Left lung (tissue), 10 donors: ENCODE results near the gene CNTRL. TPM values are rescaled to one million over a fixed set of nuclear protein-coding genes. Genes with fewer than 3 reads are reported as not detected.
"Not testable (repeated sequence)": the region's sequence is repeated elsewhere in the genome, so short reads cannot be mapped to it uniquely, and the experiment has no call there.

Experiments used
- ATAC-seq: fragments of 200-7000 bp; cut with Tn5 transposase; one replicate; pipeline ENCODE4 v1.9.1; 2020; ENCODE audit warnings: moderate library complexity
- DNase-seq, 4 donors: peaks; one replicate each; pipeline ENCODE4 v3.0.0-alpha.2; 2013 to 2020
- H3K27ac ChIP-seq, 2 donors: fragments of 200-600 bp; sonication (generic) in 1 of 2; one replicate each; pipeline versions ENCODE4 v1.5.0 to v1.8.0; 2020 to 2021
- H3K27me3 ChIP-seq, 2 donors: fragments of 200-600 bp; sonication (generic) in 1 of 2; one replicate each; pipeline versions ENCODE4 v1.5.0 to v1.8.0; 2020 to 2021
- H3K36me3 ChIP-seq, 2 donors: fragments of 200-600 bp; sonication (generic) in 1 of 2; one replicate each; pipeline versions ENCODE4 v1.5.0 to v1.8.0; 2020 to 2021
- H3K4me1 ChIP-seq, 2 donors: fragments of 200-600 bp; one replicate each; pipeline ENCODE4 v1.8.0; 2021
- H3K4me3 ChIP-seq, 2 donors: fragments of 200-600 bp; sonication (generic) in 1 of 2; one replicate each; pipeline versions ENCODE4 v1.5.0 to v1.8.0; 2020 to 2021; ENCODE audit warnings: mild to moderate bottlenecking in 1 of 2
- H3K9me3 ChIP-seq, 2 donors: fragments of 200-600 bp; sonication (generic) in 1 of 2; one replicate each; pipeline versions ENCODE4 v1.5.0 to v1.8.0; 2020 to 2021
- CTCF ChIP-seq, 2 donors: fragments of 200-600 bp; sonication (generic) in 1 of 2; IDR thresholded peaks; one replicate each; pipeline versions ENCODE4 v1.5.0 to v1.8.0; 2021; ENCODE audit warnings: antibody characterized with exemption in 2 of 2
- intact Hi-C, 2 donors: fragments of 100-400 bp; cut with DNase I; formaldehyde crosslinking; loops; one replicate each; pipeline versions ENCODE4 v1.11.2 to v1.14.2; 2022
- polyA plus RNA-seq, 6 donors: library from polyadenylated mRNA; unstranded; fragments of 120-200 nt; gene quantifications; one replicate each; pipeline ENCODE4 v1.2.1, GENCODE V29; 2013; ENCODE audit not compliant: insufficient read length in 6 of 6
- total RNA-seq, 2 donors: library from RNA; stranded (reverse); fragmentation: NEBNext Ultra II Directional; extraction: Animal tissue kit (Norgen Biotek cat#: 25700); gene quantifications; one replicate each; pipeline ENCODE4 v1.2.1, GENCODE V29; 2021
- donor health status: DM: no; HTN: yes; CAD: no.
- donor health status: DM: no; HTN: no; CAD: no.

Gene CNTRL
- total and polyA plus RNA-seq, 8 donors, result 13.6 to 67.6 (median 51.6) TPM

DNA sequence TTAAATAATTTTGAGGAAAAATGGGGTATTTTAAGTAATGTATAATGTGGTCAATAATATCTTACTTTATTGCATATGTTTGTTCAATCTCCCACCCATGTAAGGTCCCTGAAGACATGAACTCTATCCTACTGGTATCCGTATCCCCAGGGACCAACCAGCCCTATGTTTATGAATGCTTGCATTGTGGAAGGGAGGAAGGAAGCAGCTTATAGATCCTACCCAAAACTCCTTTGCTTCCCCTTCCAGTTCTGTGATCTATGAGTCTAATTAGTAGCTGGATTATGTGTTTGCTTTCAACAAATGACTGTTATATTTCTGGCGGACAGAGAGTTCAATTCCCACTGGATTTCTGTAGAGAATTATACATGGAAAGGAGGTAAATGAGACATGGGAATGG, 45.6 kb downstream of the CNTRL start:
- DNase-seq (no peak), ATAC-seq (no peak)
- no peak for TF ChIP-seq CTCF (IDR thresholded peaks at IDR 0.05)
- Histone ChIP-seq H3K27me3 (no peaks in the 10 kb centered on the region), H3K36me3 (peaks cover 0 to 4% of the 10 kb centered on the region in 2 donors), H3K27ac (no peak overlapping the region), H3K4me3 (no peak overlapping the region), H3K9me3 (no peaks in the 10 kb centered on the region), H3K4me1 (peaks cover 0 to 26% of the 10 kb centered on the region in 2 donors)
- intact Hi-C loops, result no loop called here

DNA sequence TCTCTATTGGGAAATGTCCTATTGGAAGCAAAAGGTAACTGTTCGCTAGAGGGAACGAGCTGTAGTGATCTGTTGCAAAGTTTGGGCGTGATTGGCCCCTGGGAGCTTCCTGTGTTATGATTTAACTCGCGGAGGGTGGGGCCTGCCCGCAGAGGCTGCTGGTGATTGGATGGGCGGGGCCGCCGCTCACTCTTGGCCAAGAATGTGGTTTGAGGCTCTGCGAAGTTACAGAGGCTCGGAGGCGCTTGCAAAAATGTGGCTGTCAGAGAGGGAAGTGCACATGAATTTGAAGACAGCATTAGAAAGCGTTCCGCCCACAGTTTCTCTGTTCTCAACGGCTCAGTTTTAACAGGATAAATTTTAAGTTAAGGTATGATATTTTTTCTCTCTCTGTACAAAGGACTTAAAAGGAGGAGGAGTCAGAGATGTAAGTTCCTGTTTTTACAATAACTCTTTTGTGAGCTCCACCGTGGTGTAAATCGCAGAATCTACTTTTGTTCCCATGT, 46.9 kb downstream of the CNTRL start:
- intact Hi-C loops, result no loop called here
- H3K9me3 ChIP-seq, result no peaks in the 10 kb centered on the region
- DNase-seq (peak; percentile 92 to 98 (median 98)), ATAC-seq (peak; percentile 100)
- peak overlapping the region; percentile 25 to 36 for H3K4me3 ChIP-seq
- H3K27ac ChIP-seq, result peak overlapping the region; percentile 77 to 83
- peaks cover 0 to 9% of the 10 kb centered on the region in 2 donors for H3K36me3 ChIP-seq
- peak; percentile 17 to 47 for TF ChIP-seq CTCF (IDR thresholded peaks at IDR 0.05)
- no peaks in the 10 kb centered on the region for H3K27me3 ChIP-seq
- peaks cover 0 to 25% of the 10 kb centered on the region in 2 donors for H3K4me1 ChIP-seq

DNA sequence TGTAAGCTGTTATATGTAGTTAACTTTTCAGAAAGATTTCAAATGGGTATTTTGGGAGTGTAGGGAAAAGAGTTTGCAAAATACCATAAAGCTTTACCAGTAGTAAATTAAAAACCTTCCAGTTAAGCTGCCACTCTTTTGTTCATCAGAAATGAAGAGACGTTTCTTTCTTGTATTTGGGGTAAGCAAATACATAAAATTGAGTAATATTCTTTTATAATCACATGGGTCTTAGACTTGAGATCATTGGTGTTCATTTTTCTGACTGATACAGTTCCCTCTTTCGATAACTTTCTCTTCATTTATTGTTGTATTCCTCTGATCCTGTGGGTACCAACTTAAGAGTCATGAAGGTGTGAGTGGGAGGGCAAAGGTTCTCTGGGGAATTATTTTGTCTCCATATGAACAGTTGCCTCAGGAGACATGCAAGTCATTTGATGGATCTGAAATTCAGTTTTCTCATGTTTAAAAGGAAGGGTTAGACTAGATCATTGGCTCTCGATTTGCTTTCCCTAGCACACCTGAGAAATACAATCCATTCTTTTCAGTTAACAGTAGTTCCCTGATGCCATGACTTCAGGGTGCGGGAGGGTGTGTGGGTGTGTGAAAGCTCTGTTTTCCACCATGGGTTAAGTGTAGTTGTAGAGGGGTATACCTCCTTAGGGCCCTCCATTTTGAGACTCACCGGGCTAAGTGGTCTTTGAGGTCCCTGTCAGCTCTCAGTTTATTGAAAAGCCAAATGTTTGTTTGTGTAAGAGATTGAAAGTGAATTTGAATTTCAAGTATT, 47.7 kb downstream of the CNTRL start:
- ATAC-seq (peak; percentile 5), DNase-seq (peak in 2 of 4 donors; percentile 5 to 15)
- TF ChIP-seq CTCF (IDR thresholded peaks at IDR 0.05), result no peak
- peak overlapping the region; percentile 25 to 36 for H3K4me3 ChIP-seq
- H3K9me3 ChIP-seq, result no peaks in the 10 kb centered on the region
- peaks cover 0 to 25% of the 10 kb centered on the region in 2 donors for H3K4me1 ChIP-seq
- no peaks in the 10 kb centered on the region for H3K27me3 ChIP-seq
- H3K27ac ChIP-seq, result peak overlapping the region; percentile 77 to 83
- intact Hi-C loops, result no loop called here
- peaks cover 0 to 17% of the 10 kb centered on the region in 2 donors for H3K36me3 ChIP-seq

DNA sequence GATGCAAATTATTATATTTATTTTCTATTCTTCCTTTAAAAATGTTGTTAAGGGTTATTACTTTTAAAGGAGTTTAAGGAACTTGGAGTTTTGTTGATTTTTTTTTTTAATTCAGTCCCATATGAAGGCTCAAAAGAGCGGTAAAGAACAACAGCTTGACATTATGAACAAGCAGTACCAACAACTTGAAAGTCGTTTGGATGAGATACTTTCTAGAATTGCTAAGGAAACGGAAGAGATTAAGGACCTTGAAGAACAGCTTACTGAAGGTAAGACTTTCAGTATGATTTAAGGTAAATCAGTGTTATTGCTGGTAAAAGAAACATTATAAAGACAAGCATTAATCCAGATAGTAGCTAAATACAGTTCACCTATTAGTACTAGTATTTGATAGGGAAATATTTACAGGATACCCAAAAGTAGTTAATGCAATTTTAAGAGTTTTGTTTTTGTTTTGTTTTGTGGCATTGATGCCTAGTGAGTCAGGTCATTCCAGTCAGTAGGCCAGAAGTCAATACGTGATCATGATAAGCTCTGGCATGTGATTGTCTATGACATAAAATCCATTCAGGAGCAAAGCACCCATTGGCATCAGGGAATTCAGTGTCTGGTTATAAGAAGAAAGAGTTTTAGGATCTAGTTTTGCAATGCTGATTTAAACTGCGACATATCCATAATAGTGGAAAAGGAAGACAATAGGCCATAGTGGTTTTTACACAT, 49.2 kb downstream of the CNTRL start:
- ATAC-seq (no peak), DNase-seq (no peak)
- intact Hi-C loops, result no loop called here
- TF ChIP-seq CTCF (IDR thresholded peaks at IDR 0.05), result no peak
- Histone ChIP-seq H3K27ac (no peak overlapping the region), H3K4me3 (no peak overlapping the region), H3K27me3 (no peaks in the 10 kb centered on the region), H3K9me3 (no peaks in the 10 kb centered on the region), H3K36me3 (peaks cover 0 to 18% of the 10 kb centered on the region in 2 donors), H3K4me1 (peaks cover 0 to 25% of the 10 kb centered on the region in 2 donors)

GRCh38 chr9:121125590-121125989, 50.8 kb downstream of the CNTRL start:
- peaks cover 0 to 22% of the 10 kb centered on the region in 2 donors for H3K4me1 ChIP-seq
- no peak overlapping the region for H3K27ac ChIP-seq
- no peak for TF ChIP-seq CTCF (IDR thresholded peaks at IDR 0.05)
- peaks cover 0 to 18% of the 10 kb centered on the region in 2 donors for H3K36me3 ChIP-seq
- no peak for DNase-seq
- intact Hi-C loops, result no loop called here
- no peaks in the 10 kb centered on the region for H3K27me3 ChIP-seq
- ATAC-seq, result no peak
- no peaks in the 10 kb centered on the region for H3K9me3 ChIP-seq
- H3K4me3 ChIP-seq, result no peak overlapping the region

- H3K4me3 ChIP-seq, H3K9me3 ChIP-seq, ATAC-seq, intact Hi-C loops, H3K27me3 ChIP-seq, H3K27ac ChIP-seq, H3K4me1 ChIP-seq, DNase-seq: not testable (repeated sequence)
- H3K36me3 ChIP-seq, result peaks cover 0 to 23% of the 10 kb centered on the region in 2 donors
Observed at GRCh38 chr9:121129384-121129783, 54.6 kb downstream of the CNTRL start.
